H1 (cell line): ENCODE measurements around the gene CAMTA2. TPM values are rescaled to one million over a fixed set of nuclear protein-coding genes. Genes with fewer than 3 reads are reported as not detected.
A peak's percentile ranks its signal among the peaks of the same experiment; 100 is the strongest.

Experiments used
- BCL11A ChIP-seq, 2 experiments: IDR thresholded peaks; one replicate each; pipeline ENCODE4 v1.6.1; 2011; ENCODE audit warnings: low read depth in 2 of 2, low read length in 2 of 2, mild to moderate bottlenecking in 2 of 2
- CBX5 ChIP-seq: fragments of 300-800, 300-1000 bp; sonication (generic); IDR thresholded peaks from 2 replicates; pipeline ENCODE4 v1.7.1; 2016; ENCODE audit warnings: antibody characterized with exemption, low read length, low read depth
- CBX8 ChIP-seq: fragments of 300-800, 300-1000 bp; sonication (generic); IDR thresholded peaks from 2 replicates; pipeline ENCODE4 v1.7.1; 2016; ENCODE audit warnings: low read depth, low read length, borderline replicate concordance
- GTF2F1 ChIP-seq: IDR thresholded peaks from 2 replicates; pipeline ENCODE4 v1.6.1; 2012; ENCODE audit warnings: low read depth, low read length, improper control_type of control experiment, borderline replicate concordance
- HDAC6 ChIP-seq: IDR thresholded peaks from one replicate; pipeline ENCODE4 v1.7.1; 2012; ENCODE audit warnings: low read depth, mild to moderate bottlenecking, inconsistent platforms, low read length, moderate library complexity
- JUN ChIP-seq: IDR thresholded peaks from 2 replicates; pipeline ENCODE4 v1.6.1; 2011; ENCODE audit warnings: low read depth, mild to moderate bottlenecking, improper control_type of control experiment, low read length
- JUND ChIP-seq: IDR thresholded peaks from 2 replicates; pipeline ENCODE4 v1.6.1; 2011; ENCODE audit warnings: mild to moderate bottlenecking, improper control_type of control experiment, low read length
- KDM4A ChIP-seq: IDR thresholded peaks from one replicate; pipeline ENCODE4 v1.7.1; 2012; ENCODE audit warnings: low read depth, mild to moderate bottlenecking, moderate library complexity, low read length, inconsistent platforms; ENCODE audit not compliant: severe bottlenecking
- RBBP5 ChIP-seq: IDR thresholded peaks from 2 replicates; pipeline ENCODE4 v1.7.1; 2012; ENCODE audit warnings: low read depth, mild to moderate bottlenecking, inconsistent platforms, low read length, moderate library complexity, borderline replicate concordance
- RFX5 ChIP-seq: IDR thresholded peaks from 2 replicates; pipeline ENCODE4 v1.6.1; 2011; ENCODE audit warnings: low read depth, low read length, improper control_type of control experiment, borderline replicate concordance
- RNF2 ChIP-seq: fragments of 200-900, 300-1000 bp; sonication (generic); IDR thresholded peaks from 2 replicates; pipeline ENCODE4 v1.7.1; 2016; ENCODE audit warnings: borderline replicate concordance, low read depth, mild to moderate bottlenecking, antibody characterized with exemption, low read length; ENCODE audit not compliant: poor library complexity, severe bottlenecking; ENCODE audit errors: missing control alignments
- SIN3A ChIP-seq, 2 experiments: IDR thresholded peaks in 1 of 2; conservative IDR thresholded peaks in 1 of 2; 2 replicates each; pipeline ENCODE4 v1.6.1; 2011 to 2012; ENCODE audit warnings: low read length in 2 of 2, improper control_type of control experiment in 1 of 2, low read depth in 1 of 2, mild to moderate bottlenecking in 1 of 2
- SP1 ChIP-seq: IDR thresholded peaks from 2 replicates; pipeline ENCODE4 v1.6.1; 2011; ENCODE audit warnings: low read depth, low read length
- TAF1 ChIP-seq: IDR thresholded peaks from 2 replicates; pipeline ENCODE4 v1.6.1; 2011; ENCODE audit warnings: mild to moderate bottlenecking, low read depth, low read length
- polyA plus RNA-seq, 7 experiments: library from polyadenylated mRNA; depleted of rRNA in 3 of 7; stranded (reverse) in 5 of 7; unstranded in 2 of 7; fragments of >200 nt in 5 of 7; fragments of 200-250 nt in 2 of 7; gene quantifications; 1 replicate in 5 of 7; 2 replicates in 1 of 7; 4 replicates in 1 of 7; pipeline versions ENCODE4 v1.2.1 to v1.2.3, GENCODE V29; 2011 to 2013; ENCODE audit warnings: missing spikeins in 2 of 7, mixed read lengths in 2 of 7
- total RNA-seq: library from RNA; stranded (reverse); fragmentation: NEBNext Ultra II Directional; extraction: Animal tissue kit (Norgen Biotek cat#: 25700); gene quantifications from 2 replicates; pipeline ENCODE4 v1.2.1, GENCODE V29; 2021
- TF ChIP-seq, protein P1 (sequence below), 3 experiments: IDR thresholded peaks; 1 replicate in 2 of 3; 2 replicates in 1 of 3; pipeline versions ENCODE4 v1.5.1 to v1.6.1; 2011; ENCODE audit warnings: low read length in 3 of 3, mild to moderate bottlenecking in 3 of 3, inconsistent platforms in 2 of 3, low read depth in 1 of 3, moderate library complexity in 1 of 3; ENCODE audit not compliant: insufficient read depth in 1 of 3; ENCODE audit errors: control extremely low read depth in 1 of 3
- TF ChIP-seq, protein P2 (sequence below): IDR thresholded peaks from 2 replicates; pipeline ENCODE4 v1.6.1; 2012; ENCODE audit warnings: low read length, inconsistent platforms
- TF ChIP-seq, protein P3 (sequence below): IDR thresholded peaks from 2 replicates; pipeline ENCODE4 v1.6.1; 2011; ENCODE audit warnings: low read length, improper control_type of control experiment

Gene CAMTA2
- total and polyA plus RNA-seq, 2 of the 8 experiments (the other 6 are each of a cell fraction or from before 2014, with no cell fraction given), result 5.5 to 12.0 TPM

- TF ChIP-seq JUN (no peak), TAF1 (0 out of 2 replicates have a peak, but pooled peaks have one; percentile 30), KDM4A (no peak), GTF2F1 (no peak), CBX5 (no peak), HDAC6 (no peak), CBX8 (no peak), RNF2 (no peak), BCL11A (IDR thresholded peaks at IDR 0.05; ENCODE audit: low read depth in 2 of 2, low read length in 2 of 2) (no peak), SIN3A (conservative IDR thresholded peaks at IDR 0.05 in 1 of 2, IDR thresholded peaks at IDR 0.05 in 1 of 2; ENCODE audit: low read depth in 1 of 2, low read length in 2 of 2) (peak in 1 of 2 experiments; percentile 81; a peak in 1 of 4 replicates), RBBP5 (no peak), RFX5 (no peak), JUND (peak; percentile 83), SP1 (peak; percentile 63; the same call in 1 of the 2 replicates)
- TF ChIP-seq, protein P1, sequence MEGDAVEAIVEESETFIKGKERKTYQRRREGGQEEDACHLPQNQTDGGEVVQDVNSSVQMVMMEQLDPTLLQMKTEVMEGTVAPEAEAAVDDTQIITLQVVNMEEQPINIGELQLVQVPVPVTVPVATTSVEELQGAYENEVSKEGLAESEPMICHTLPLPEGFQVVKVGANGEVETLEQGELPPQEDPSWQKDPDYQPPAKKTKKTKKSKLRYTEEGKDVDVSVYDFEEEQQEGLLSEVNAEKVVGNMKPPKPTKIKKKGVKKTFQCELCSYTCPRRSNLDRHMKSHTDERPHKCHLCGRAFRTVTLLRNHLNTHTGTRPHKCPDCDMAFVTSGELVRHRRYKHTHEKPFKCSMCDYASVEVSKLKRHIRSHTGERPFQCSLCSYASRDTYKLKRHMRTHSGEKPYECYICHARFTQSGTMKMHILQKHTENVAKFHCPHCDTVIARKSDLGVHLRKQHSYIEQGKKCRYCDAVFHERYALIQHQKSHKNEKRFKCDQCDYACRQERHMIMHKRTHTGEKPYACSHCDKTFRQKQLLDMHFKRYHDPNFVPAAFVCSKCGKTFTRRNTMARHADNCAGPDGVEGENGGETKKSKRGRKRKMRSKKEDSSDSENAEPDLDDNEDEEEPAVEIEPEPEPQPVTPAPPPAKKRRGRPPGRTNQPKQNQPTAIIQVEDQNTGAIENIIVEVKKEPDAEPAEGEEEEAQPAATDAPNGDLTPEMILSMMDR (IDR thresholded peaks at IDR 0.05; ENCODE audit: control extremely low read depth in 1 of 3, insufficient read depth in 1 of 3, low read depth in 1 of 3, low read length in 3 of 3), result no peak
- TF ChIP-seq, protein P2, sequence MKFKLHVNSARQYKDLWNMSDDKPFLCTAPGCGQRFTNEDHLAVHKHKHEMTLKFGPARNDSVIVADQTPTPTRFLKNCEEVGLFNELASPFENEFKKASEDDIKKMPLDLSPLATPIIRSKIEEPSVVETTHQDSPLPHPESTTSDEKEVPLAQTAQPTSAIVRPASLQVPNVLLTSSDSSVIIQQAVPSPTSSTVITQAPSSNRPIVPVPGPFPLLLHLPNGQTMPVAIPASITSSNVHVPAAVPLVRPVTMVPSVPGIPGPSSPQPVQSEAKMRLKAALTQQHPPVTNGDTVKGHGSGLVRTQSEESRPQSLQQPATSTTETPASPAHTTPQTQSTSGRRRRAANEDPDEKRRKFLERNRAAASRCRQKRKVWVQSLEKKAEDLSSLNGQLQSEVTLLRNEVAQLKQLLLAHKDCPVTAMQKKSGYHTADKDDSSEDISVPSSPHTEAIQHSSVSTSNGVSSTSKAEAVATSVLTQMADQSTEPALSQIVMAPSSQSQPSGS, result peak; percentile 14; the same call in 1 of the 2 replicates
- TF ChIP-seq, protein P3, sequence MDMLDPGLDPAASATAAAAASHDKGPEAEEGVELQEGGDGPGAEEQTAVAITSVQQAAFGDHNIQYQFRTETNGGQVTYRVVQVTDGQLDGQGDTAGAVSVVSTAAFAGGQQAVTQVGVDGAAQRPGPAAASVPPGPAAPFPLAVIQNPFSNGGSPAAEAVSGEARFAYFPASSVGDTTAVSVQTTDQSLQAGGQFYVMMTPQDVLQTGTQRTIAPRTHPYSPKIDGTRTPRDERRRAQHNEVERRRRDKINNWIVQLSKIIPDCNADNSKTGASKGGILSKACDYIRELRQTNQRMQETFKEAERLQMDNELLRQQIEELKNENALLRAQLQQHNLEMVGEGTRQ, result no peak
Measured at GRCh38 chr17:4945176-4945943, 42.1 kb downstream of the CAMTA2 start (continued).
